OCI-M1 (cell line): ENCODE measurements around the gene TMC8.
"Not testable (repeated sequence)": the region's sequence is repeated elsewhere in the genome, so short reads cannot be mapped to it uniquely, and the experiment has no call there.

ENCODE experiments used
- DNase-seq: peaks from one replicate; lab custom pipeline; 2025; lab: John Stamatoyannopoulos, UW

Gene TMC8

DNA sequence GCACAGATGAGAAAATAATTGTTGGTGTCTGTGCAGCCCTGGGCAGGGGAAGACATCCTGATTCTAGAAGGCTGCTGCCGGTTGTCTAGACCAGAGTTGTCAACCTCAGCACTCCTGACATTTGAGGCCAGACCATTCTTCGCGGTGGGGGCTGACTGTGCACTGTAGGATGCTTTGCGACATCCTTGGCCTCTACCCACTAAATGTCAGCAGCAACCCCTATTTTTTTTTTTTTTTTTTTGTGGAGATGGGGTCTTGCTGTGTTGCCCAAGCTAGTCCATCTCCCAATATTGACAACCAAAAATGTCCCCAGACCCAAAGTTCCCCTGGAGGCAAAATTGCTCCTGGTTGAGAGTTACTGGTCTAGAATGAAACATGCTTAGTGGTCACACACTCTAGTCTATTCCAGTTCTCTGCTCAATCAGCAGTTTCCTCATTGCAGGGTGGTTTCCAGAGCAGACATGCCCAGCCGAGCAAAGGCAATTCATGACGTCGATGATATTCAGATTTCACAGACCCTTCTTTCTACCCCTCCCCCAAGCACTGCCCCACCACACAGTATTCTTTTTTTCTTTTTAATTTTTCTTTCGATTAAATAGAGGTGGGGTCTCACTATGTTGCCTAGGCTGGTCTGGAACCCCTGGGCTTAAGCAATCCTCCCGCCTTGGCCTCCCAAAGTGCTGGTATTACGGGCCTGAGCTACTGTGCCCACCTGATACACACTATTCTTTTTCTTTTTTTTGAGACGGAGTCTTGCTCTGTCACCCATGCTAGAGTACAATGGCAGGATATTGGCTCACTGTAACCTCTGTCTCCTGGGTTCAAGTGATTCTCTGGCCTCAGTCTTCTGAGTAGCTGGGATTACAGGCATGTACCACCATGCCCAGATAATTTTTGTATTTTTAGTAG lies 24.6 kb downstream of the TMC8 start:
- peak; percentile 75 for DNase-seq

GRCh38 chr17:78159575-78160158 lies 29.1 kb downstream of the TMC8 start:
- DNase-seq = no peak

- DNase-seq = no peak
These were observed 33.5 kb downstream of the TMC8 start for GRCh38 chr17:78163881-78164747.

- no peak for DNase-seq
These were observed 34.4 kb downstream of the TMC8 start for GRCh38 chr17:78164748-78165607.

GRCh38 chr17:78166416-78166815 lies 35.8 kb downstream of the TMC8 start:
- DNase-seq = no peak

- DNase-seq = peak; percentile 90
These were observed 37.8 kb downstream of the TMC8 start, which contains the start of gene SYNGR2 for GRCh38 chr17:78168242-78168902. Gene SYNGR2 (plus strand): TSS chr17:78168581. CDS start chr17:78168617, 36 bp downstream.

DNA sequence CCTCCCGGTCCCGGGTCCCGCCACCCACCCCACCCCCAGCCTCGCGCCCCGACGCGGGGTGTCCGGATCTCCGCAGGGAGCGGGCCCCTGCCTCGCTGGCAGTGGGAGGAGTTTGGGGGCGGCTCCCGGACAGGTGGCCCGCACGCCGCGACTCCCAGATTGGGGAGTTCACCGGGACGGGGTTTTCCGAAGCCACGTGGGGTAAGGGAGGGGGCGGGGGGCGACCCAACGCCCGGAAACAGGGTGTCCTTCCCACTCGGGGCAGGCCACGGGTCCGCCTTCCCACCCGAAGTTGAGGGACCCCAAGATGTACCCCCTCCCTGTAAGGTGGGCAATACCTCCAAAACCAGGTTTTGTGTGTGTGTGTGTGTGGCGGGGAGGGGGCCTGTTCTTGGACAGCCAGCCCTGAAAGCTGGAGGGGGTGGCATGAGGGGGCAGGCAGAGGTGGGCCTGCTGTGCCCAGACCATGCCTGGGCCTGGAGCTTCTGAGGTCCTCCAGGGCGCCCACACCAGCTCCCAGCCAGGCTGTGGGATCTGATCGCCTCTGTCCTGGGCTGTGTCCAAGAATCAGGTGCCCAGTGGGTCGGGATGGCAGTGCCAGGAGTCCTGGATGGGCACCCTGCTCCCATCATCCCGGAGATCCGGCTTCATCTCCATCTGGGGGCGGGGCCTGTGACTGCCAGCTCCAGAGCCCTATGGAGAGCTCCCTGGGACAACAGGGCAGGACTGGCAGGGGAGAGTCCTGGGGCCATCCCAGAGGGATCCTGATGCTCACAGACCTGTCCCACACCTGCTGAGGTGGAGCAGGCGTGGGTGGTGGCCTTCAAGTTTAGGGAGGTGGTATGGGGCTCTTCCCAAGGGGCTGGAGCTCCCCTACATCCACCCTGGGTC lies 38.6 kb downstream of the TMC8 start:
- no peak for DNase-seq

GRCh38 chr17:78170692-78171590 lies 40.4 kb downstream of the TMC8 start:
- DNase-seq = peak; percentile 14

DNA sequence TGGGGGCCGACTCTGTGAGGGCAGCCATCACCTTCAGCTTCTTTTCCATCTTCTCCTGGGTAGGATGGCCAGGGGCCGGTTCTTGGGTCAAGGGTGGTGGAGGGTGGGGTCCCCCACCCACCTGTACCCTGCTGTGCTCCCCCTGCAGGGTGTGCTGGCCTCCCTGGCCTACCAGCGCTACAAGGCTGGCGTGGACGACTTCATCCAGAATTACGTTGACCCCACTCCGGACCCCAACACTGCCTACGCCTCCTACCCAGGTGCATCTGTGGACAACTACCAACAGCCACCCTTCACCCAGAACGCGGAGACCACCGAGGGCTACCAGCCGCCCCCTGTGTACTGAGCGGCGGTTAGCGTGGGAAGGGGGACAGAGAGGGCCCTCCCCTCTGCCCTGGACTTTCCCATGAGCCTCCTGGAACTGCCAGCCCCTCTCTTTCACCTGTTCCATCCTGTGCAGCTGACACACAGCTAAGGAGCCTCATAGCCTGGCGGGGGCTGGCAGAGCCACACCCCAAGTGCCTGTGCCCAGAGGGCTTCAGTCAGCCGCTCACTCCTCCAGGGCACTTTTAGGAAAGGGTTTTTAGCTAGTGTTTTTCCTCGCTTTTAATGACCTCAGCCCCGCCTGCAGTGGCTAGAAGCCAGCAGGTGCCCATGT lies 41.1 kb downstream of the TMC8 start:
- not testable (repeated sequence) for DNase-seq

DNA sequence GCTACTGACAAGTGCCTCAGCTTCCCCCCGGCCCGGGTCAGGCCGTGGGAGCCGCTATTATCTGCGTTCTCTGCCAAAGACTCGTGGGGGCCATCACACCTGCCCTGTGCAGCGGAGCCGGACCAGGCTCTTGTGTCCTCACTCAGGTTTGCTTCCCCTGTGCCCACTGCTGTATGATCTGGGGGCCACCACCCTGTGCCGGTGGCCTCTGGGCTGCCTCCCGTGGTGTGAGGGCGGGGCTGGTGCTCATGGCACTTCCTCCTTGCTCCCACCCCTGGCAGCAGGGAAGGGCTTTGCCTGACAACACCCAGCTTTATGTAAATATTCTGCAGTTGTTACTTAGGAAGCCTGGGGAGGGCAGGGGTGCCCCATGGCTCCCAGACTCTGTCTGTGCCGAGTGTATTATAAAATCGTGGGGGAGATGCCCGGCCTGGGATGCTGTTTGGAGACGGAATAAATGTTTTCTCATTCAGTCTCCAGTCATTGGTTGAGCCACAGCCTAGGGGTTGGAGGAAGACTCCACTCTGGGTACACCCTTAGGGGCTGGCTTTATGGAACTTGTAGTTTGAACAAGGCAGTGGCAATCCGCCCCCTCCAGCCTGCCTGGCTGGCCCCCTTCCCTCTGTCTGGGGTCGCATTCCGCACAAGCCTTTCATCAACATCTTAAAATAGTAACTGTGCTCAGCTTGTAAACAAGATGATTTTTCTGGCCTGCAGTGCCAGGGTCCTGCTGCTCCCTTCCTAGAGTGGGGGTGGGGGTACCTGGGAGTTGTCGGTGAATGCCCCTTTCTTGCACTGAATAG lies 41.9 kb downstream of the TMC8 start:
- no peak for DNase-seq

GRCh38 chr17:78173097-78173715 lies 42.6 kb downstream of the TMC8 start:
- DNase-seq = no peak

GRCh38 chr17:78174346-78174869 lies 43.8 kb downstream of the TMC8 start:
- no peak for DNase-seq

GRCh38 chr17:78174870-78175642 lies 44.5 kb downstream of the TMC8 start:
- no peak for DNase-seq

GRCh38 chr17:78175643-78175981 lies 45.0 kb downstream of the TMC8 start:
- no peak for DNase-seq

DNA sequence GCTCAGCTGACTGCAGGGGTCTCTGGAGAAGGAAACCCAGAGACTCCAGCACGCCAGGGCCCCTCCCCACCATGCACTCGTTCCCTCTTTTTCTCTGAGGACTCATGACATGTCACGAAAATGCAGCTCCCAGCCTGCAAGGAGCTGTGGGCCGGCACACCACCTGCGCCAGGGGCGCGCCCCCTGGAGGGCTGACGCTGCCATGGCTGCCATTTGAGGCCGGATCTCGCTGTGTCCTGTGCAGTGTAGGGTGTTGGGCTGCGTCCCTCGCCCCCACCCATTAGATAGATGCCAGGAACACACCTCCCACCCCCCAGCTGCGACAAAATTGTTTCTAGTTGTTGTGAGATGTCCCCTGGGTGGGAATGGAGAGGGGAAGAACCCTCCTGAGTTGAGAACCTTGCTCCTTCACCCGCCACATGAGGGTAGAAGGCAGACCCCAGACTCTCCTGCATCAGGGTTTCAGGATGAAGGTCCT lies 46.0 kb downstream of the TMC8 start:
- peak; percentile 79 for DNase-seq

DNA sequence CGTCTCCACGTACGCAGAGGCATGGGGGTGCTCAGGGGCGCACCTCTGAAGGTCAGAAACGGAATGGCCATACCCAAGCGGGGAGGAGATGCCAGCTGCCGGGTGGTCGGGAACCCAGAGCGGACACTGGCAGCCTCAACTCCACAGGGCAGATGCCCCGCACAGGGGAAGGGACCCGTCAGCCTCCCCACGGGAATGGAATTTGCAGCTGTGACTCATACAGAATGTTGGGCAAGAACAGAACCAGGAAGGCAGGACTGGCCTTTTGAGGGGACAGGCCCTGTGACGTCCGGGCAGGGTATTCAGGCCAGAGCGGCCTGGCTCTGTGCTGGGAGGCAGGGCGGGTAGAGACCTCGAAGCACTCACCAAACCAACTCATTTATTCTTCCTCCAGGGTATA lies 48.8 kb downstream of the TMC8 start:
- no peak for DNase-seq
